NOMO-1 (cell line): ENCODE data around the gene KCNJ15.

Experiments used
- DNase-seq, 2 experiments: peaks; one replicate each; lab custom pipeline; 2025; ENCODE audit not compliant: unreplicated experiment in 2 of 2; lab: John Stamatoyannopoulos, UW

Gene KCNJ15

DNA sequence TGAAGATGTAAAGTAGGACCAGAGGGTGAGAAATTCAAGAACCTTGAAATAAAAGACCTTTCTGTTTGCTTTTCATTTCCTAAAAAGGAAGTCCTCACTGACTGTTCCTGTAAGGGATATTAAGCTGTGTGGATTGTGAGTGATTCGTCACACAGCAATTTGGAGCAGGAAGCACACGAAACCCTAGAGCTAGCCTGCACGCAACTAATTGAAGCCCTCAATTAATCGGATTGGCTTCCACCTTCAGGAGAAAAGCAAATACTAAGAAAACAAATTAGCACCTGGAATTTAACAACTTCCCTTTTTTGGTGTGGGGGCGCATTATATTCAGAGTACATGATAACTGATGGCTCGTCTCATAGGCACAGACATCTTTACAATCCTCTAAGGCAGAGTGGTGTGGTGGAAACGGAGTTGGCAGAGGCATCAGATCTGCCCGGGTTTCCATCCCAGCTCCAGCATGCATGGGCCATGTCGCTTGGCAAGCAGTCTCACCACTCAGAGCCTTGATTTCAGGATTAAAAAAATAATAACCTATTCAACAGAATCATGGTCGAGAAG, 95.2 kb downstream of the KCNJ15 start:
- DNase-seq: peak; percentile 16

DNA sequence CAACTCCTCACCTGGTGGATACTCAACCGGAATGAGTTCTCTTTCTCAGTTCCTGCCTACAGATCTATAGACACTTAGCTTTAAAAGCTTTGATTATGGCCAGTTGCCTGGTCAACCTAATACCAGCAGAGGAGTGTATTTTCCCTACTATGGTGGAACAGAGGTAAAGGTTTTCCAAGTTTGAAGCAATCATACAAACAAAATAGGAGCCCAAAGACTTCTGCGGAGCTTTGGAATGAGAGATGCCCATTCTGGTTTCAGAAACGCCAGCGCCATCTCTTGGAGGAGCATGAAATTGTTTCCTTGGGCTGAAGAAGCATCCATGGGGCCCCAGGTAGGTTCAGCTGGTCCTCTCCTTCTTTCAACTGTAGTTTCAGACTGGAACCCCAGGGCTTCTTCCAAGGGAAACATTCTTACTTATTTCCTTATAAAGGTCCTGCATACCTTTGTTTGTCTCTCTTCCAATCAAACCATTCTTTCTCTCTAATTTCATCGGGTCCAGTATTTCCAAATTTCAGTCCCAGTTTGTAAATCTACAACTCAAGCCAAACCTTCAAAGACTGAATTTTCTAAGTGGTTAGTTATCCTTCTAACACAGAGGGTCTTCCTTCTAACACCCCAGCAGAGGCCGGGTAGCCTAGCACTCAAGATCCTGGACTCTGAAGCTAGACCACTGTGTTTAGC, 95.9 kb downstream of the KCNJ15 start:
- DNase-seq: peak; percentile 52 to 59

DNA sequence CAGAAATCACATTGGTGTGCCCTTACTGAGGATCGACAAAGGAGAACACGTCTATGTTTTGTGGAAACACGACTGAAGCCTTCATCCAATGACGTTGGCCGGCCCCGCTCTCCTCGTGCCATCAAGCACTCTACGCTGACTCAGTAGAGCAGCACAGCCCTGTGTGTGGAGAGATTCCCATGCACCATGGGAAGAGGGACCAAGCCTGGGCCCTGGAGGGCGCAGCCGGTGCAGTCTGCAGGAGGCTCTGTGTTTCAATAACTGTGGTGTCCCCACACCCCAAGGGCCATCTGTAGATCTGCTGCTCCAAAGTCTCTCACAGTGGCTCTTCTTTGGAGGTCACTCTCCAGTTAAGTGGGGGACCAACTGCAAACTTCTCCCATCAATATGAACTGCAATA, 97.4 kb downstream of the KCNJ15 start:
- no peak for DNase-seq

DNA sequence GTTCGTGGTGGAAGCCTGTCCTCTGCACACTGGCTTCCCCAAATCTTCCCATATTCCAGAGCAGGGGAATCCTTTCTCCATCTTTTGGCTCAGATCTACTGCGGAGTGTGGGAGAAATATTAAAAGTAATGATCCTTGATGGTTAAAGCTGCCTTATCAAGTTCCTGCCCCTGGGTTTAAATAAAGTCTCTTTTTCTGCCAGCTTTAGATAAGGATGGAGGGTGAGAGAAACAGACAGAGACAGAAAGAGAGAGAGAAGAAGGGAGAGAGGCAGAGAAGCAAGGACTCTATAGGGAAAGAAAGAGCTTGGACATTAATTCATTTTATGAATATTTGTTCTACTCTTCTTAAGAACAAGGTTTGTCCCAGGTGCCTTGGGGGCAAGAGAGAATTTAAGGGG, 98.0 kb downstream of the KCNJ15 start:
- no peak for DNase-seq

DNA sequence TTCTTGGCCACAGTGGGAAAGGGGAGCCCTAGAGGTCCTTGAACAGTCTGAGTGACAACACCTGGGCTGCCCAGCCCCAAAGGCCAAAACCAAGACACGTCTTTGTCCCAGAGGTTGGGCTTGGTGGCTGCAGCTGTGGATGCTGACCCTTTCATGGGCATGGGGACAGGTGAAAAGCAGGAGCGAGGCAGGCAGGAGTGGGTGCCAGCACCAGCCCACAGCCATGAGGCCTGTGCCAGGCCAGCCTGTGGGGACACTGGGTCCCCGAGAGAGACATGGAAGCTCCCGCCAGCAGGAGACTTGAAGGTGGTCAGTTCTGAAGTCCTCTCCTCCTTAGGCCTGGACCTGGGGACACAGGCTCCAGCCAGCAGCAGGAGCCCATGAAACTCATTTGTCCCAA, 98.6 kb downstream of the KCNJ15 start:
- DNase-seq: no peak

DNA sequence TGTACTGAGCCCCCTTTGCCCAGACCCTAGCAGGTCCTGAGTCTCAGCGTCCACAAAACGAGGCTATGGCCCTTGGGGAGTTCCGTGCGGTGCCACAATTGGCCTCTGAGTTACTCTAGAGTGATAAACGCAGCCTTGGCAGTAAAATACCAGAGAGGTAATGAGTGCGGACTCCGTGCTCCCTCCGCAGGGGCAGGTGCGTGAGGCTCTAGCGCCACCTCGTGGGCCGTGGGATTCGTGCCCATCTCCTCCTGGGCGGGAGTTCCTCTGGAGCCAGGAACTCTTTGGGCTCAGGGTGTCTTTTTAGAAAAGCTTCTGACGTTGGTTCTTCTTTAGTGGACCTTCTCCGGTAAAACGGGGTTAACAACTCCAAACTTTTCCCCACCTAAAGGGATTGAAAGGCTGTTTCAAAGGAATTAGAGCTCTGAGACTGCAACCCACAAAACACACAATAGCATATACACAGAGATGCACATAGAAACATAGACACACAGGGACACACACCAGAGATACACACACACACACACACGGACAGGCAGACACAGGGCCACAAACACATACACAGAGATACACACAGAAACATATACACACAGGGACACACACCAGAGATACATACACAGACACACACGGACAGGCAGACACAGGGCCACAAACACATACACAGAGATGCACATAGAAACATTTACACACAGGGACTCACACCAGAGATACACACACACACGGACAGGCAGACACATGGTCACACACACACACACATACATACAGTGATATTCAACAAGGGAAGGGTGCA, 99.4 kb downstream of the KCNJ15 start:
- DNase-seq: peak; percentile 62 to 66
